ENCODE measurements around the gene CTU2. TPM values are rescaled to one million over a fixed set of nuclear protein-coding genes. Genes with fewer than 3 reads are reported as not detected.

Gene CTU2
- total RNA-seq, 1 donor from 2014 or later, result 22.7 TPM

DNA sequence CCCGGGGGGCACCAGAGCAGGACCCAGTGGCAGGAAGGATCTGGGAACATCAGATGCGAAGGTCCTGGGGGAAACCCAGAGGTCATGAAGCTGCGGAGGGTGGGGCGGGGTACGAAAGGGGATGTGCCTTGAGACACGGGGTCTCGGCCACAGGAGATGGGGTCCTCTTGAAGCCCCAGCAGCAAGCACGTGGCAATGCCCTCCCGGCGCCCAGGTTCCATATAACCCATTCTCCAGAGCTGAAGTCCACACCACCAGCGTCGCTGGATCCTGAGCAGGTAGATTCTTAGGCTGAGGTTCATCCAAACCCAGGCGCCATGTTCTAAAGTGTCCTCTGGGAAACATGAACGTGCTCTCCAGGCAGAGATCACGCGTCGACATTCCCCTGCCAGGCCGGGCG lies 57.8 kb downstream of the CTU2 start:
- DNase-seq, result no peak
- intact Hi-C loops (cut with micrococcal nuclease), result no loop called here
- ATAC-seq, result no peak

DNA sequence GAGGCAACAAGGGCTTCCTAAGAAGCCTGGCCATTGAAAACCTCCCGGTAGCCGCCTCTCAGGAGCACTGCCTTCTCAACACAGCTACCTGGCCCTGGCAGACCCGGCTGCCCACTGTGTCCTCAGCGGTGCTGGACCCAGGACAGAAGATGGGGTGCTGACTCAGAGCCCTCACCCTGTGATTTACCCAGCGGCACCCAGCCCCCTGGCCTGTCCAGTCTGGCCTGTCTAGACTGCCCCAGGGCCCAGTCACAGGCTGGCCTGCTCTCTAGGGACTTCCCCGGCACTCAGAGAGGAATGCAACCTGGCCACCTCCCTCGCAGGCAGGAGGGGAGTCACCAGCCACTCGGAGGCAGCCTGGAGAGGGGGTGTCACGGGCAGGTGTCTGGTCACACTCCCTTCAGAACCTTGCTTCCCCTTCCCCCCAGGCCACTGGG lies 58.6 kb downstream of the CTU2 start:
- no peak for DNase-seq
- intact Hi-C loops (cut with micrococcal nuclease), result no loop called here
- no peak for ATAC-seq

Small RNAs within 50 kb of the gene (microRNA-seq; reads per million reads assigned to microRNA genes)
- gene MIR4722 (ENCODE audit: borderline number of aligned reads), result not detected

Other genes starting within 250 kb of the CTU2 start
- 23.9 TPM for gene ZC3H18, start 136.1 kb upstream of the CTU2 start, total RNA-seq
- gene IL17C, start 67.9 kb upstream of the CTU2 start, total RNA-seq, result not detected
- 48.6 TPM for gene CYBA, start 55.5 kb upstream of the CTU2 start, total RNA-seq
- gene MVD, start 43.4 kb upstream of the CTU2 start, total RNA-seq, result 23.9 TPM
- gene SNAI3, start 20.0 kb upstream of the CTU2 start, total RNA-seq, result 3.8 TPM
- 16.2 TPM for gene RNF166, start 95 bp upstream of the CTU2 start, total RNA-seq
- 19.1 TPM for gene PIEZO1, start 78.7 kb downstream of the CTU2 start, total RNA-seq
- 0.97 TPM for gene CDT1, start 97.3 kb downstream of the CTU2 start, total RNA-seq
- gene APRT, start 105.4 kb downstream of the CTU2 start, total RNA-seq, result 40.9 TPM
- 14.6 TPM for gene GALNS, start 150.4 kb downstream of the CTU2 start, total RNA-seq
- 59.0 TPM for gene TRAPPC2L, start 150.6 kb downstream of the CTU2 start, total RNA-seq
- not detected for gene PABPN1L, start 160.2 kb downstream of the CTU2 start, total RNA-seq